Astrocyte (in vitro differentiated cells and primary cell): Measurements from ENCODE around the gene DNAJB6. TPM values are rescaled to one million over a fixed set of nuclear protein-coding genes. Genes with fewer than 3 reads are reported as not detected.
A peak's percentile ranks its signal among the peaks of the same experiment; 100 is the strongest.

Experiments
- DNase-seq: peaks from one replicate; pipeline ENCODE4 v3.0.0-alpha.2; 2010; ENCODE audit warnings: low read depth
- FAIRE-seq: peaks from 2 replicates; lab custom pipeline; 2011; peaks lifted over from hg19 to GRCh38; lab: Jason Lieb, UNC
- H2AFZ ChIP-seq: 2 replicates; pipeline ENCODE4 v1.6.0; 2012; ENCODE audit warnings: low read depth, low read length, inconsistent platforms
- H3K27ac ChIP-seq: 2 replicates; pipeline ENCODE4 v1.5.1; 2011; ENCODE audit warnings: low read depth, low read length, inconsistent platforms
- H3K27me3 ChIP-seq: 2 replicates; pipeline ENCODE4 v1.6.0; 2011; ENCODE audit warnings: low read length, inconsistent platforms; ENCODE audit not compliant: insufficient read depth
- H3K36me3 ChIP-seq: 2 replicates; pipeline ENCODE4 v1.5.1; 2011; ENCODE audit warnings: low read length, inconsistent platforms; ENCODE audit not compliant: insufficient read depth
- H3K4me1 ChIP-seq: 2 replicates; pipeline ENCODE4 v1.5.1; 2011; ENCODE audit warnings: low read length, inconsistent platforms; ENCODE audit not compliant: insufficient read depth
- H3K4me2 ChIP-seq: 2 replicates; pipeline ENCODE4 v1.6.0; 2012; ENCODE audit warnings: low read length, inconsistent platforms
- H3K4me3 ChIP-seq: 2 replicates; pipeline ENCODE4 v1.5.1; 2011; ENCODE audit warnings: low read depth, mild to moderate bottlenecking, low read length, inconsistent platforms; ENCODE audit not compliant: insufficient read depth
- H3K79me2 ChIP-seq: 2 replicates; pipeline ENCODE4 v1.6.0; 2012; ENCODE audit warnings: mild to moderate bottlenecking, low read length, inconsistent platforms; ENCODE audit not compliant: insufficient read depth
- H3K9ac ChIP-seq: 2 replicates; pipeline ENCODE4 v1.6.0; 2012; ENCODE audit warnings: mild to moderate bottlenecking, low read length, inconsistent platforms
- H3K9me3 ChIP-seq: 2 replicates; pipeline ENCODE4 v1.5.1; 2012; ENCODE audit warnings: low read depth, mild to moderate bottlenecking, low read length, inconsistent platforms; ENCODE audit not compliant: insufficient read depth
- H4K20me1 ChIP-seq: 2 replicates; pipeline ENCODE4 v1.6.0; 2012; ENCODE audit warnings: low read length, inconsistent platforms; ENCODE audit not compliant: insufficient read depth
- H3K27ac Mint-ChIP-seq: one replicate; pipeline ENCODE4 v1.8.0; 2021; ENCODE audit warnings: mild to moderate bottlenecking, mixed read lengths; ENCODE audit not compliant: unreplicated experiment
- H3K27me3 Mint-ChIP-seq: one replicate; pipeline ENCODE4 v1.8.0; 2021; ENCODE audit warnings: low read depth, mixed read lengths; ENCODE audit not compliant: unreplicated experiment
- H3K36me3 Mint-ChIP-seq: one replicate; pipeline ENCODE4 v1.8.0; 2021; ENCODE audit warnings: low read depth, mixed read lengths; ENCODE audit not compliant: unreplicated experiment
- H3K4me1 Mint-ChIP-seq: one replicate; pipeline ENCODE4 v1.8.0; 2021; ENCODE audit warnings: low read depth, mixed read lengths; ENCODE audit not compliant: unreplicated experiment
- H3K4me3 Mint-ChIP-seq: one replicate; pipeline ENCODE4 v1.8.0; 2021; ENCODE audit warnings: mild to moderate bottlenecking, moderate library complexity, mixed read lengths; ENCODE audit not compliant: unreplicated experiment
- H3K9me3 Mint-ChIP-seq: one replicate; pipeline ENCODE4 v1.8.0; 2021; ENCODE audit warnings: mild to moderate bottlenecking, mixed read lengths; ENCODE audit not compliant: unreplicated experiment
- CTCF ChIP-seq: IDR thresholded peaks from 2 replicates; pipeline ENCODE4 v1.5.1; 2011; ENCODE audit warnings: low read depth, mild to moderate bottlenecking, inconsistent platforms, low read length, moderate library complexity; ENCODE audit not compliant: insufficient read depth
- EZH2 ChIP-seq: IDR thresholded peaks from 2 replicates; pipeline ENCODE4 v1.6.1; 2012; ENCODE audit warnings: mild to moderate bottlenecking, low read length, inconsistent platforms; ENCODE audit not compliant: insufficient read depth
- total RNA-seq: library from RNA; stranded (reverse); gene quantifications from 2 replicates; pipeline ENCODE4 v1.2.1, GENCODE V29; 2021

Gene DNAJB6
- total RNA-seq, 1 donor from 2014 or later, result 179 TPM

- Mint-ChIP-seq H3K27ac (peak overlapping the region; percentile 74), H3K36me3 (peaks cover 15% of the 10 kb centered on the region), H3K4me3 (no peak overlapping the region), H3K27me3 (no peaks in the 10 kb centered on the region), H3K9me3 (peaks cover 2% of the 10 kb centered on the region), H3K4me1 (peaks cover 35% of the 10 kb centered on the region)
- H3K36me3 ChIP-seq, result peaks cover 9% of the 10 kb centered on the region
- H4K20me1 ChIP-seq, result peaks cover 77% of the 10 kb centered on the region
- H3K4me3 ChIP-seq, result no peak overlapping the region
- DNase-seq (no peak), FAIRE-seq (no peak)
- H3K4me2 ChIP-seq, result peak overlapping the region; percentile 70
- peak overlapping the region; percentile 40 for H3K9ac ChIP-seq
- H3K4me1 ChIP-seq, result peaks cover 12% of the 10 kb centered on the region
- H3K27ac ChIP-seq, result no peak overlapping the region
- H3K27me3 ChIP-seq, result no peaks in the 10 kb centered on the region
- no peaks in the 10 kb centered on the region for H3K9me3 ChIP-seq
- TF ChIP-seq EZH2 (no peak), CTCF (no peak)
- H2AFZ ChIP-seq, result no peak overlapping the region
- H3K79me2 ChIP-seq, result peaks cover 80% of the 10 kb centered on the region
These were observed 60.4 kb downstream of the DNAJB6 start for GRCh38 chr7:157397036-157397720.

GRCh38 chr7:157397731-157398691 is 61.2 kb downstream of the DNAJB6 start:
- Mint-ChIP-seq H3K36me3 (peaks cover 18% of the 10 kb centered on the region), H3K9me3 (peaks cover 2% of the 10 kb centered on the region), H3K4me3 (peak overlapping the region; percentile 50), H3K4me1 (peaks cover 38% of the 10 kb centered on the region), H3K27ac (peak overlapping the region; percentile 94), H3K27me3 (no peaks in the 10 kb centered on the region)
- Histone ChIP-seq H3K27ac (peak overlapping the region; percentile 46), H3K36me3 (peaks cover 8% of the 10 kb centered on the region), H2AFZ (no peak overlapping the region), H3K79me2 (peaks cover 79% of the 10 kb centered on the region), H3K27me3 (no peaks in the 10 kb centered on the region), H3K9me3 (no peaks in the 10 kb centered on the region), H3K4me3 (no peak overlapping the region), H3K9ac (peak overlapping the region; percentile 40), H4K20me1 (peaks cover 79% of the 10 kb centered on the region), H3K4me2 (peak overlapping the region; percentile 70), H3K4me1 (peaks cover 17% of the 10 kb centered on the region)
- no peak for TF ChIP-seq EZH2
- peak; percentile 46 for TF ChIP-seq CTCF
- DNase-seq, result peak; percentile 64
- FAIRE-seq, result no peak
